Dermis microvascular lymphatic vessel endothelial cell (primary cell): ENCODE results near the gene RFC2. TPM values are rescaled to one million over a fixed set of nuclear protein-coding genes. Genes with fewer than 3 reads are reported as not detected.
"Not testable (repeated sequence)": the region's sequence is repeated elsewhere in the genome, so short reads cannot be mapped to it uniquely, and the experiment has no call there.

Experiments
- DNase-seq, 2 donors: peaks; one replicate each; pipeline versions ENCODE4 v3.0.0 to v3.0.0-alpha.2; 2010; ENCODE audit warnings: low read depth in 2 of 2
- total RNA-seq: library from RNA; depleted of rRNA; stranded (reverse); fragments of >200 nt; gene quantifications from 2 replicates; pipeline ENCODE4 v1.2.1, GENCODE V29; 2014

The RFC2 gene
- total RNA-seq, 1 donor from 2014 or later: 22.3 TPM

DNA sequence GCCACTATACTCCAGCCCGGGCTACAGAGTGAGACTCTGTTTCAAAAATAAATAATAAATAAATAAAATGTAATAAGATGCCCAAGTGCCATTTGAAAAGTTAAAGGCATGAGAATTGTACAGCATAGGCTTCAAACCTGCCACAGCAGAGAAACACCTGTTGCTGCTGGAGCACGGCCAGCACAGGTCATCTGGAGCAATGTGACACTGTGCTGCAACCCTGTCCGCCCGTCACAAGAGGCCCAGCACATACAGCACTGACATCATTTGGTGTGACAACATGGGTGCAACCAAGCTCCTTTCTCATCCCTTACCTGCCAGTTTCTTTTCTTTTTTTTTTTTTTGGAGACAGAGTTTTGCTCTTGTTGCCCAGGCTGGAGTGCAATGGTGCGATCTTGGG lies 1.3 kb downstream of the RFC2 start:
- DNase-seq: no peak

- not testable (repeated sequence) for DNase-seq
These were observed 5.1 kb downstream of the RFC2 start for GRCh38 chr7:74249058-74249457.

DNA sequence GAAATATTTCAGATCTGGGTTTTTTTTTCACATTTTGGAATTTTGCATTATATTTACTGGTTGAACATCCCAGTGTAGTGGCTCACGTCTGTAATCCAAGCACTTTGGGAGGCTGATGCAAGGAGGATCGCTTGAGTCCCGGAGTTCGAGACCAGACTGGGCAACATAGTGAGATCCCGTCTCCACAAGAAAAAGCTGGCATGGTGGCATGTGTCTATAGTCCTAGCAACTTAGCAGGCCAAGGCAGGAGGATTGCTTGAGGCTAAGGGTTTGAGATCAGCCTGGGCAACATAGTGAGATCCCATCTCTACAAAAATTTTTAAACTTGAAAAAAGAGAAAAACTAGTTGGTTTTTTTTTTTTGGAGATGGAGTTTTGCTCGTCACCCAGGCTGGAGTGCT lies 6.0 kb downstream of the RFC2 start:
- DNase-seq: no peak

DNA sequence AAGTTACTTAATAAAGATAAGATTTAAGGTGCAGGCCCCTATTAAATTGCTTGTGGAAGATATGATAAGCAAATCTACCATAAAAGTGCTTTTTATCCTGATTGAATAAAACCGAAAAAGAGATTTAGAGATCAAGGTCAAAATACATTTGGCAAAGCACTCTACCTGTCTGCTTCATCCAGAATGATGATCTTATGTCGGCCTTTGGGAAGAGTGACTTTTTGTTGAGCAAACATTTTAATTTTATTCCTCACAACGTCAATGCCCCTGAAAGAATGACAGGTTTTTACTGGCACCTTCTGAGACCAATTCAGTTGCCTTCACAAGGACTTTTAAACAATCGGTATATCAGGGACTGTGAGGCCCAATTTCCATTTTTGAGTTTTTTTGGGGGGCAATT lies 7.7 kb downstream of the RFC2 start:
- no peak for DNase-seq

DNA sequence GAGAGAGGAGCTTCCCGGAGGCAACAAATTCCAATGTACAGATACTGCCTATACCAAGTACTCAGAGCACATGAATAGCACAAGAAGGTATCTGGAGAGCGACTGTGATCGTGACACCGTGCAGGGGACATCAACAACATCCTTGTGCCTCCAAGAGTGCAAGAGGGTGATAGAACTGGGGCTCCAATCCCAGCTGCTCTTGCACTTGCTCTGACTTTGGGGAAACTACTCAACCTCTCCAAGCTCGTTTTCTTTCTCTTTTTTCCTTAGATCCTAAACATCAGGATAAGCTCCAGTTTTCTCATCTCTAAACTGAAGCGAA lies 12.1 kb downstream of the RFC2 start:
- DNase-seq: no peak

DNA sequence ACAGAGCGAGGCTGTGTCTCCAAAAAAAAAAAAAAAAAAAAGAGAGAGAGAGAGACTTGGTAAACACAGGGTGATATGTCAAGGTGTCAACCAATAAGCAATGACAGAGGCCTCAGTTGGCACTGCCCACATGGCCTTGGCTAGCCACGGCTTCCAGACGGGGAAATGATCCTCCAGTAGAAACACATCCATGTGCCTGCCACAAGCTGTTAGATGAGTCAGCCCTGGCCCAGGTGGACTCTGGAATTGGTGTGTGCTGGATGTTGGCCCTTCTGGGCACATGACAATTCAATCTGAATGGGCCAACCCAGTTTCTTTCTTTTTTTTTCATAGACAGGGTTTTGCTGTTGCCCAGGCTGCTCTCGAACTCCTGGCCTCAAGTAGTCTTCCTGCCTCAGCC lies 13.7 kb downstream of the RFC2 start:
- DNase-seq: no peak

GRCh38 chr7:74236284-74236683 lies 17.9 kb downstream of the RFC2 start:
- no peak for DNase-seq

GRCh38 chr7:74235518-74236268 lies 18.5 kb downstream of the RFC2 start:
- no peak for DNase-seq

DNA sequence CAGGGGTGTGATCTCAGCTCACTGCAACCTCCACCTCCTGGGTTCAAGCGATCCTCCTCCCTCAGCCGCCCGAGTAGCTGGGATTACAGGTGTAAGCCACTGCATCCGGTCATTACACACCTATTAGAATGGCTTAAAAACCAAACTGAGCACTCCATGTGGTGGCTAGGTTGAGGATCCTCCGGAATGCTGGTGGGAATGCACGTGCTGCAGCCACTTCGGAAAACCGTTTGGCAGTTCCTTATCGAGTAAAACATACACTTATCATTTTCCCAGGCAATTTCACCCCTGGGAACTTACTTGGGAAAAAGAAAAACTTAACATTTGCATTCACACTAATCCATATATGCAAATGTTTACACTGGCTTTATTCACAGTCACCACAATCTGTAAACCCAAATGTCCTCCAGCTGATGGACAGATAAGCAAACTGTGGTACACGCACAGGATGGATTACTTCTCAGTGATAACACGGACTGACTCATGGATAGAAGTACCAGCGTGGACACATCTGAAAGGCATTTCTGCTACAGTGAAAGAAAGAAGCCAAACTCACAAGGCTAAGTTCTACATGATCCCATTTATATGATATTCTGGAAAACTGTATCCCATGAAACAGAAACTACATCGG lies 20.4 kb downstream of the RFC2 start:
- DNase-seq: no peak

- DNase-seq: no peak
These were observed 23.0 kb downstream of the RFC2 start for GRCh38 chr7:74231232-74231590.

GRCh38 chr7:74230446-74231231 lies 23.6 kb downstream of the RFC2 start:
- no peak for DNase-seq

DNA sequence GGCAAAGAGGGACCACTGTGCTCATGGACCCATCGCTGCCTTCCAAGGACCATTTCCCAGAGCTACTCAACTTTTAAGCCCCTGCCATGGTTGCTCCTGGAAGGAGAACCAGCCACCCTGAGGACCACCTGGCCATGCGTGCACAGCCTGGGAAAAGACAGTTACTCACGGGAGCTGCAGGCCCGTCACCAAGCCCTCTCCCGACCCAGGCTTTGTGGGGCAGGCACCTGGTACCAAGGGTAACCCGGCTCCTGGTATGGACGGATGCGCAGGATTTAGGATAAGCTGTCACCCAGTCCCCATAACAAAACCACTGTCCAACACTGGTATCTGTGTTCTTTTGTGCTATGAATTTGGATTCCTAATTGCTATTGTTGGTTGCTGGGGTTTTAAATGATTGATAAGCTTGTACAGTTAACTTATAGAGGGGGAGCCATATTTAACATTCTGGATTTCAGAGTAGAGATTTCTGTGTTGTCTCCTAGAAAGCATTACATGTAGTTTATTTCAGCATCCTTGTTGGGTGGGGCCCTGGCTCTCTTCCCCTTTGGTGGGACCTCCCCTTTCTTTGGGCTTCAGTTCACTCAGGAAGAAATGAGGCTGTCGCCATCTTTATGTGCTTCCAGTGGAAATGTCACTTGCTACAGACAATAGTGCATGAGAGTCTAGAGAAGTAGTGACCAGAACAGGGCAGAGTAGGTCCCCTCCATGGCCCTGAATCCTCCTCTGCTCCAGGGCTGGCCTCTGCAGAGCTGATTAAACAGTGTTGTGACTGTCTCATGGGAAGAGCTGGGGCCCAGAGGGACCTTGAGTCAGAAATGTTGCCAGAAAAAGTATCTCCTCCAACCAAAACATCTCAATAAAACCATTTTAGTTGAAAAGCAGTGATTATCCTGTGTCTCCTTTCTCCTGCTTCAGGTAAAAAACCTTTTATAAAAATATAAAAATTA lies 25.0 kb downstream of the RFC2 start:
- DNase-seq: no peak

- no peak for DNase-seq
These were observed 27.6 kb downstream of the RFC2 start for GRCh38 chr7:74226633-74227032.

DNA sequence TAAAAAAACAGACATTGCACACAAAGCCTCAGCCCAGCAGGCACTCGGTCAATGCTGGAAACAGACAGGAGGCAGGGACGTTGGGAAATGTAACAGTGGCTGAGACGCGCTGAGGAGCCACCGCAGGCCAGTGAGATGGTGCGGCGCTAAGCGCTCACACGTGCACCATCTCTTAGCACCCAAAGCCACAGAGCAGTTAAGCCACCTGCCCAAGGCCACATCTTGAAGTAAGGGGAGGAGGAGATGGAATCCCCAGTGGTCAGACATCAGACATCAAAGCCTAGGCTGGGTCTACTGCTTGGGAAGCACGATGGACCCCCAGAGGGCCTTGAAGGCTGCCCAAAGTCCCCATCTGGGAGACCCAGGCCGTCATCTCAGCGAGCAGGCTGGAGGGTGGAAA lies 28.8 kb downstream of the RFC2 start:
- no peak for DNase-seq

DNA sequence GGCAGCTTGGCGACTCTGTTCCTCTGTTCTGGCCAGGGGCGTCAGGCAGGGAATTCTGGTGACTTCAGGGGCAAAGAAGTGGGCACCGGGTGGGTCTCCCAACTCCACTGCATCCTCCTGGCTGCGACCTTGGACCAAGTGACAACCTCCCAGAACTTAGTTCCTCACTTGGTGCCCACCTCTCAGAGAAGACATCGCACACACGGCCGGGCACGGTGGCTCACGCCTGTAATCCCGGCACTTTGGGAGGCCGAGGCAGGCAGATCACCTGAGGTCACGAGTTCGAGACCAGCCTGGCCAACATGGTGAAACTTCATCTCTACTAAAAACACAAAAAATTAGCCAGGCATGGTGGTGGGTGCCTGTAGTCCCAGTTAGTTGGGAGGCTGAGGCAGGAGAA lies 29.3 kb downstream of the RFC2 start:
- DNase-seq: not testable (repeated sequence)

DNA sequence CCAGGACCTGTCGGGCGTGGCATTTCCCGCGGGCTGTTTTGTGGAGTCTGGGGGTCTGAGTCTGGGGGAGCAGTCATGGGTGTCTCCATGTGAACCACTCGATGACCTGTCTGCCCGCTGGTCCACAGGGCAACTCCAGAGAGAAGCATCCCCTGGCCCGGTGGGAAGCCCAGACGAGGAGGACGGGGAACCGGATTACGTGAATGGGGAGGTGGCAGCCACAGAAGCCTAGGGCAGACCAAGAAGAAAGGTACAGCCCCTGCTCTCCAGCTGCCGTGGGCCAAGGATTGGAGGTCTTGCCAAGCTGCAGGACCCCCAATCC lies 29.7 kb downstream of the RFC2 start:
- no peak for DNase-seq

DNA sequence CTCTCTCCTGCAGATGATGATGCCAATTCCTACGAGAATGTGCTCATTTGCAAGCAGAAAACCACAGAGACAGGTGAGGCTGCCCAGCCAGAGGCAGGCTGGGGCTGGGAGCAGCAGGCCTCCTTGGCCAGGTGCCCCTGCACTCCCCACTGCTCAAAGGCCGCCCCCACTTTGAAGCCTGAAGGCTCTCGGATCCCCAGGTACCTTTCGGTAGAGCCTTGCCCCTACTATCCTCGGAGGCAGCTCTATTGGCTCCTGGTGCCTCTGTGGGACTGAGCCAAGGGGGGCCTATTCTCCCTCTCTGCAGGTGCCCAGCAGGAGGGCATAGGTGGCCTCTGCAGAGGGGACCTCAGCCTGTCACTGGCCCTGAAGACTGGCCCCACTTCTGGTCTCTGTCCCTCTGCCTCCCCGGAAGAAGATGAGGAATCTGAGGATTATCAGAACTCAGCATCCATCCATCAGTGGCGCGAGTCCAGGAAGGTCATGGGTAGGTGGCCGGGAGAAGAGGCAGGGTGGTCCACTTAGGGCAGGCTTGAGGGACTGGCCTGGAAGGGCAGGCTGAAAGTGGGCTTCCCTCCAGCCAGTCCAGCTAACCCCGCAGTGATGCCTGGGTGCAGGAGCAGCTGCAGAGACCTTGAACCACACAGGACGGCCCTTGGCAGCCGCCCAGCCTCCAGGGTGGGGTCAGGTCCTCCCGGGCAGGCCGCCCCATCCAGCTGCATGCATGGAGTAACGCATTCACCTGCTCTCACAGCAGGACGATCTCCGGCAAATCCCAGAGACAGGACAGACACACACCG lies 30.3 kb downstream of the RFC2 start:
- DNase-seq: no peak

DNA sequence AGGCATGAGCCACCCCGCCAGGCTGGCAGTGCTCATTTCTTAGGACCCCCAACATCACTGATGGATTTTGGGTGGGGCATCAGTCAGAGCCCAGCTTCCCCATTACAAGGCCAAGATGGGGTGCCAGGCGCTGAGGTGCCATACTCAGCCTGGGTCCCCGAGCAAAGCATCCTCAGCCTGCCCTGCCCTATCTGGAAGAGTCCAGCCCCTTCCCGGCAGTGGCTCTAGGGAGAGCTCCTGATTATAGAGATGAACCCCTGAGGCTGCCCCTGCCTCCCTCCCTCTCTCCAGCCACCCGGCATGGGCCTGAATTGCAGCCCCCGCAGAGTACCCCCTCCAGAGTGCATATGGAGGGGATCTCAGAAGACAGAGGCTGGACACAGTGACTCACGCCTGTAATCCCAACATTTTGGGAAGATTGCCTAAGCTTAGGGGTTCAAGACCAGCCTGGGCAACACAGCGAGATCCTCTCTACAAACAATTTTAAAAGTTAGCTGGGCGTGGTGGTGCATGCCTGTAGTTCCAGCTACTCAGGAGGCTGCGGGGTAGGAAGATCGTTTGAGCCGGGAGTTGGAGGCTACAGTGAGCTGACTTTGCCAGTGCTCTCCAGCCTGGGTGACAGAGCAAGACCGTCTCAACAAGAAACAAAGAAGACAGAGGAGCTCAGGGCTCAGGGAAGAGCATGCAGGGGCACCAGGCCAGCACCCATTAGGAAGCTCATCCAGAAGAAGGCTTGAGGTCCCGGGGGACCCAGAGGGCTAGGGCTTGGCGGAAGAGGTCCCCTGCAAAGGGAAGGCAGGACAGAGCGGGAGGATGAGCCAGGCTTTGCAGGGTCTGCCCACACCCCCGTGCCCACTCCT lies 31.1 kb downstream of the RFC2 start:
- no peak for DNase-seq

GRCh38 chr7:74221713-74222112 lies 32.5 kb downstream of the RFC2 start:
- DNase-seq: no peak

DNA sequence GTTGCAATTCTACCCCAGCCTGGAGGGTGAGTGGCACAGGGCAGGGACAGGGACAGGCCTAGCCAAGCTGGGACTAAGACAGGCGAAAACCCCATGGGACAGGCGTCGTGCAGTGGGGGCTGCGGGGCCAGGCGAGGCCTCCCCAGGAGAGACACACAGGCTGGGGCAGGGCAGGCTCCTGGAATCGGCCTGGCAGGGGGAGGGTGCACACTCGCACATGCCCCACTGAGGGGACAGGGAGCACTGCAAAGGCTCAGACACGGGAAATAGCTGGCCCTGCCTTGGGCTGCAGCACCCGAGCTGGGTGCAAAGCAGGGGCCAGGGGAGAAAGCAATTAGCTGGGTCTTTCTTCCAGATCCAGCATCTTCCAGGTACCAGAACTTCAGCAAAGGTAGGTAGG lies 34.0 kb downstream of the RFC2 start:
- no peak for DNase-seq
